Spleen (tissue), 7 donors: ENCODE data around the gene CSRNP2.

ENCODE experiments used
- POLR2A ChIP-seq, 3 donors: fragments of 450-650 bp; IDR thresholded peaks; one replicate each; pipeline ENCODE4 v1.5.1; 2017; ENCODE audit warnings: antibody characterized with exemption in 3 of 3, mild to moderate bottlenecking in 1 of 3
- TF ChIP-seq, protein P1 (sequence below), 11 experiments: fragments of 200-600 bp in 7 of 11; fragments of 450-650 bp in 4 of 11; sonication (generic) in 4 of 11; IDR thresholded peaks in 8 of 11; conservative IDR thresholded peaks in 3 of 11; 1 replicate in 7 of 11; 2 replicates in 4 of 11; pipeline versions ENCODE4 v1.4.0 to v1.8.0; 2016 to 2021; ENCODE audit warnings: antibody characterized with exemption in 11 of 11, inconsistent platforms in 4 of 11, mild to moderate bottlenecking in 1 of 11
- donor health status: DM: no; HTN: no; CAD: no; lungs with moderate emphysema.
- donor health status: DM: no; HTN: no; CAD: no.
- donor health status: DM: no; HTN: no; CAD: no.

DNA sequence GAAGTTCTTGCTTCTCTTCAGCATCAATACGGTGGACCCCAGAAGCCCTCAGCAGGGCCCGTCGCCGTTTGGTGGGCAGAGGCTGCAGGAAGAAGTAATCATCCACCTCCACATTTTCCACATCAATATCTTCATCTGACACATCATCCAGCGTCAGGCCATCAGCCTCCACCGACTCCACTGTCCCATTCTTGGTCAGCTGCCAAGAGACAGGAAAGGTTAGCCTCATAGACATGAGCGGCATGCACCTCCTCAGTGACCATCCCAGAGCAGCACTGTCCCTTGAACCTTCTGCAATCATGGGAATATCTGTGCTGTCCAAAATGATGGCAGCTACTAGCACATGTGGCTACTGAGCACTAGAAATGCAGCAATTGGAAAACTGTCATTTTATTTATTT, 15.6 kb downstream of the CSRNP2 start:
- TF ChIP-seq, protein P1, sequence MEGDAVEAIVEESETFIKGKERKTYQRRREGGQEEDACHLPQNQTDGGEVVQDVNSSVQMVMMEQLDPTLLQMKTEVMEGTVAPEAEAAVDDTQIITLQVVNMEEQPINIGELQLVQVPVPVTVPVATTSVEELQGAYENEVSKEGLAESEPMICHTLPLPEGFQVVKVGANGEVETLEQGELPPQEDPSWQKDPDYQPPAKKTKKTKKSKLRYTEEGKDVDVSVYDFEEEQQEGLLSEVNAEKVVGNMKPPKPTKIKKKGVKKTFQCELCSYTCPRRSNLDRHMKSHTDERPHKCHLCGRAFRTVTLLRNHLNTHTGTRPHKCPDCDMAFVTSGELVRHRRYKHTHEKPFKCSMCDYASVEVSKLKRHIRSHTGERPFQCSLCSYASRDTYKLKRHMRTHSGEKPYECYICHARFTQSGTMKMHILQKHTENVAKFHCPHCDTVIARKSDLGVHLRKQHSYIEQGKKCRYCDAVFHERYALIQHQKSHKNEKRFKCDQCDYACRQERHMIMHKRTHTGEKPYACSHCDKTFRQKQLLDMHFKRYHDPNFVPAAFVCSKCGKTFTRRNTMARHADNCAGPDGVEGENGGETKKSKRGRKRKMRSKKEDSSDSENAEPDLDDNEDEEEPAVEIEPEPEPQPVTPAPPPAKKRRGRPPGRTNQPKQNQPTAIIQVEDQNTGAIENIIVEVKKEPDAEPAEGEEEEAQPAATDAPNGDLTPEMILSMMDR (IDR thresholded peaks at IDR 0.05 in 8 of 11, conservative IDR thresholded peaks at IDR 0.05 in 3 of 11) = no peak
- TF ChIP-seq POLR2A (IDR thresholded peaks at IDR 0.05) = no peak
